ENCODE results near the gene TNS3. TPM values are rescaled to one million over a fixed set of nuclear protein-coding genes. Genes with fewer than 3 reads are reported as not detected.
A peak's percentile ranks its signal among the peaks of the same experiment; 100 is the strongest.
"Not testable (repeated sequence)": the region's sequence is repeated elsewhere in the genome, so short reads cannot be mapped to it uniquely, and the experiment has no call there.

Gene TNS3
- polyA plus RNA-seq, 6 donors from 2014 or later = 1.5 to 6.3 (median 4.8) TPM

DNA sequence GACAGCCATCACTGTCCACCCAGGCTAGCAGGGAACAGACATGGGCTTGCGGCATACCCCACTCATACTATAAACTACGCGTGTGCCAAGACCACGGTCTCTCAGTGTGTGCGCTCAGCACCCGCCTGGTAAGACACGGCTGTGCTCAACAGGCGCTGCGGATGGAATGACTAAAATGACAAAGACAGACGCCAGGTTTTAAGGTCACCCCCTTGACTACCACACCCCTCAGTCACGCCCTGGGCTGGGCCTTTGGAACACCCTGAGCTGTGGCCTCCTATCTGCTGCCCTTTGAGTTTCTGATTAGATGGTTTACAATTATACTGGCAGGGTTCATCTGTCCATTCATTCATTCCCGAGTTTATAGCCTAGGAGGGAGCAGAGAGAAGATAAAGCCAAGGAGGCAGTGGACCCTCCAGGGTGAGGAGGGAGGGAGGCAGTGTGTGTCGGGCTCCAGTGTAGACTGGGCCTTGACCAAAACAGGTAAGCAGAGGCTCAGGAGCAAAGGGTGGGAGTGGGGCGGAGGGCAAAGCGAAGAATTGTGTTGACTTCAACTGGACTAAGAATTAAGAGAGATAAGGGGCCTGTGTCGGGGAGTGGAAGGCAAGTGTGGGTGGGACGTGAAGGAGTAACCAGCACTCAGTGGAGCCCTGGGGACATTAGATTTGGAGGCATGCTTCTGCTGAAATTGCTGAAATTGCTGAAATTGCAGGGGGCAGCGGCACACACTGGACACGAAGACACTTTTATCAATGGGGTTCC is 35.0 kb downstream of the TNS3 start:
- Mint-ChIP-seq H3K27me3 (no peaks in the 10 kb centered on the region), H3K36me3 (no peaks in the 10 kb centered on the region), H3K4me3 (peak overlapping the region in 1 of 8 donors; percentile 22), H3K9me3 (no peaks in the 10 kb centered on the region), H3K4me1 (peaks cover 52 to 56% (median 56%) of the 10 kb centered on the region in 3 donors), H3K27ac (peak overlapping the region in 5 of 6 donors; percentile 51 to 83 (median 64))
- DNase-seq (no peak), ATAC-seq (ENCODE audit: low read depth in 2 of 2) (no peak)

DNA sequence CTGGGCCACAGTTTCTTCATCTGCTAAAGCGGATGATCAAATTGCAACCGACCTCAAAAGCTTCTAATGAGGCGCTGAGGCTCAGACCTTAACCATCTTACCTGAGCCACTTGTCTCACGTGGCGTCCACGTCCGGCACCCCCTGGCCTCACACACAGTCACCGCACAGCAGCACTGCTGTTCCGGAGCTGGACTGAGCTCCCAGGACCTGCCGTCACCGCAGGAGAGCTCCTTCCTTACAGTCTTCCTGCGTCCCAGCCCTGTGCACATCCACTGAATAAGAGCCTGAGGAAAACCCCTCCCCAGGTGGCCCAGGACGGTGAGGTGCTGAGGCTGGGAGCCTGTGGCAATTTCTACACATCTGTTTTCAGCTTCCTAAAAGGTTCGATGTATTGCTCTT is 35.7 kb downstream of the TNS3 start:
- no peak for DNase-seq

DNA sequence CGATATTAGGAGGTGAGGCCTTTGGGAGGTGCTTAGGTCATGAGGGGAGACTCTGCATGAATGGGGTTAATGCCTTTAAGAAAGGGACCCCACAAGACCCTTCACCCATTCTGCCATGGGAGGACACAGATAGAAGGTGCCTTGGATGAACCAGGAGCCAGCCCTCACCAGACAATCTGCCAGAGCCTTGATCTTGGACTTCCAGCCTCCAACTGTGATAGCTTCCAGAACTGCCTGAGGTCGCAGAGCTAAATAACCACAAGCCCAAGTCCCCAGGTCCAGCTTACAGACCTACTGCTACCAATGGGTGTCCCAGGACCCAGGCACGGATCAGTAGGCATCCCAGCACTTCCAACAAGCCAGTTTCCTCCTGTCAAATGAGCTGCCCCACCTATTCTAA is 37.5 kb downstream of the TNS3 start:
- H3K9me3 Mint-ChIP-seq = no peaks in the 10 kb centered on the region

More for the DNA sequence above, 35.7 kb downstream of the TNS3 start:
- no peaks in the 10 kb centered on the region for H3K27me3 Mint-ChIP-seq
- no peaks in the 10 kb centered on the region for H3K36me3 Mint-ChIP-seq
- H3K27ac Mint-ChIP-seq = peak overlapping the region in 3 of 6 donors; percentile 39 to 79 (median 59)
- ATAC-seq (ENCODE audit: low read depth in 2 of 2) = no peak
- H3K4me3 Mint-ChIP-seq = no peak overlapping the region
- H3K4me1 Mint-ChIP-seq = peaks cover 47 to 51% (median 50%) of the 10 kb centered on the region in 3 donors
- H3K9me3 Mint-ChIP-seq = no peaks in the 10 kb centered on the region

DNA sequence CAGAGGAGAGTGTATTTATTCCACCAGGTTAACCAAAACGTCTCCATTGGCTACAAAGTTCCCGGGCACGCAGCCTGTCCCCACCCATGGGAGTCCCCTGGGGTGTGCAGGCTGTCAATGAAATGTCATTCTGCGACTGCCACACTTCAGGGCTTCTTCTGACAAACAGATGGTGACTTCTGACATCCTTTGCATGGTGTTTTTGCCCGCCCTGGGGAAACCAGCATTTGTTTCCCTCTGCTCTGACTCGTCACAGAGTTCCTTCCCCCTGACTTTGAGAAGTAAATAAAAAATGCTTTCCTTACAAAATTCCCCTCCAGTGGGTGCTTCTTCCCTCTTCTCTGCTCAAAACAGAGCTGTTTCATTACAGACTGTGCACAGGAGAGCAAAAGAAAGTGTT is 38.2 kb downstream of the TNS3 start:
- Mint-ChIP-seq H3K9me3 (no peaks in the 10 kb centered on the region), H3K4me1 (peaks cover 38 to 52% (median 43%) of the 10 kb centered on the region in 3 donors), H3K27me3 (peaks cover 2 to 10% (median 9%) of the 10 kb centered on the region in 3 donors), H3K27ac (peak overlapping the region; percentile 79 to 98 (median 92)), H3K36me3 (no peaks in the 10 kb centered on the region), H3K4me3 (peak overlapping the region in 6 of 8 donors; percentile 33 to 74 (median 60))
- peak; percentile 62 for DNase-seq
- peak; percentile 95 to 96 for ATAC-seq (ENCODE audit: low read depth in 2 of 2)

More for the DNA sequence above, 37.5 kb downstream of the TNS3 start:
- no peaks in the 10 kb centered on the region for H3K36me3 Mint-ChIP-seq
- H3K27me3 Mint-ChIP-seq = peaks cover 0 to 4% (median 3%) of the 10 kb centered on the region in 3 donors
- peak overlapping the region in 5 of 6 donors; percentile 79 to 98 (median 93) for H3K27ac Mint-ChIP-seq
- no peak for DNase-seq
- H3K4me1 Mint-ChIP-seq = peaks cover 42 to 51% (median 44%) of the 10 kb centered on the region in 3 donors
- ATAC-seq (ENCODE audit: low read depth in 2 of 2) = no peak
- H3K4me3 Mint-ChIP-seq = peak overlapping the region in 2 of 8 donors; percentile 36 to 72

DNA sequence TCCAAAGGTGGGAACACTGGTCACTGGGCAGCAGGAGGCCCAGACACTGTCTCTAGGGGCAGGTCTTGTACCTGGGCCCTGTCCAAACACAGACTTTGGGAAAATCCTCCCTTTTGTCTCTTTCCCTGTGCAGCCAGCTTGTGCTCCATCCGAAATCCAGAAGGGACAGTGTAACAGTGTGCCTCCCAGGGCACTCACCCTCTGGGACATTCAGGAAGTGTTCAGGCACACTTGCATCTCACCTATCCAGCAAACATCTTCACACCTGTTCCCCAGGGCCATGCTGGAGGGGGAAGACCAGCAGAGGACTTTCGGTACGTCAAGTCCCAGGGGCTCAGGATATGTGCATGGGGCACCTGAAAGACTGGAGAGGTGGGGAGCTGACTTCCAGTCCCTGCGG is 38.9 kb downstream of the TNS3 start:
- H3K4me1 Mint-ChIP-seq = peaks cover 32 to 54% (median 37%) of the 10 kb centered on the region in 3 donors
- no peaks in the 10 kb centered on the region for H3K9me3 Mint-ChIP-seq
- peak overlapping the region; percentile 79 to 98 (median 88) for H3K27ac Mint-ChIP-seq
- DNase-seq = no peak
- H3K27me3 Mint-ChIP-seq = peaks cover 7 to 16% (median 15%) of the 10 kb centered on the region in 3 donors
- ATAC-seq (ENCODE audit: low read depth in 2 of 2) = no peak
- H3K4me3 Mint-ChIP-seq = peak overlapping the region in 2 of 8 donors; percentile 1 to 36
- no peaks in the 10 kb centered on the region for H3K36me3 Mint-ChIP-seq

DNA sequence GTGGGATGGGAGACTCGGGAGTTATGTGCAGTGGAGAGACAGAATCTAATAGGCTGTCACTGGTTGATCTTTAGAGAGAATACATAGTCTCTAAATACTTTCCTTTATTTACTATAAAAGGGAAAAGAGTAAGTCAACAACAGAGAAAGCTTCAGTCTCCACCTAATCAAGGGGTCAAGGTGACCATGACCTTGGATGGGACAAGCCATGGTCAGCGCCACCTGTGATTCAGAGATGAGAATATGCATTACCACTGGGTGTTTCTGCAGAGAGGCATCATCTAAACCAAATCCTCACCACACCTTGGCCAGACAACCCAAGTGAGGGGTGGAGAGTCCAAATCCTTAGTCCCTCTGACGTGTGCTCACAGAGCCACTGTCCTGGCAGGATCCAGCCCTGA is 39.9 kb downstream of the TNS3 start:
- DNase-seq = no peak
- no peak for ATAC-seq (ENCODE audit: low read depth in 2 of 2)
- Mint-ChIP-seq H3K36me3 (no peaks in the 10 kb centered on the region), H3K4me3 (no peak overlapping the region), H3K27ac (peak overlapping the region in 1 of 6 donors; percentile 91), H3K27me3 (peaks cover 14 to 21% (median 18%) of the 10 kb centered on the region in 3 donors), H3K9me3 (no peaks in the 10 kb centered on the region), H3K4me1 (peaks cover 28 to 57% (median 35%) of the 10 kb centered on the region in 3 donors)

DNA sequence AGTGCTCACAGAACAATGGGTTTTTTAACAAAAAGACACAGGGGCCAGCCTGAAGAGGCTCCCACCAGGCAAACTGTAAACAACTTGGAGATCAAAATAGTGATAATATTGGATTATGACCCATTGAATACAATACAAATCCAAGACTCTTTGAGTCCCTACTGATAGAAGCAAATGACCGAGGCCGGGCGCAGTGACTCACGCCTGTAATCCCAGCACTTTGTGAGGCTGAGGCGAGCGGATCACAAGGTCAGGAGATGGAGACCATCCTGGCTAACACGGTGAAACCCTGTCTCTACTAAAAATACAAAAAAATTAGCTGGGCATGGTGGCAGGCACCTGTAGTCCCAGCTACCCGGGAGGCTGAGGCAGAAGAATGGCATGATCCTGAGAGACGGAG is 40.4 kb downstream of the TNS3 start:
- not testable (repeated sequence) for ATAC-seq (ENCODE audit: low read depth in 2 of 2); H3K36me3 Mint-ChIP-seq; H3K9me3 Mint-ChIP-seq; DNase-seq
- Mint-ChIP-seq H3K4me1 (peaks cover 23 to 56% (median 31%) of the 10 kb centered on the region in 3 donors), H3K4me3 (peak overlapping the region in 2 of 8 donors; percentile 31 to 41), H3K27me3 (peaks cover 17 to 21% (median 18%) of the 10 kb centered on the region in 3 donors), H3K27ac (peak overlapping the region in 4 of 6 donors; percentile 18 to 91 (median 81))

DNA sequence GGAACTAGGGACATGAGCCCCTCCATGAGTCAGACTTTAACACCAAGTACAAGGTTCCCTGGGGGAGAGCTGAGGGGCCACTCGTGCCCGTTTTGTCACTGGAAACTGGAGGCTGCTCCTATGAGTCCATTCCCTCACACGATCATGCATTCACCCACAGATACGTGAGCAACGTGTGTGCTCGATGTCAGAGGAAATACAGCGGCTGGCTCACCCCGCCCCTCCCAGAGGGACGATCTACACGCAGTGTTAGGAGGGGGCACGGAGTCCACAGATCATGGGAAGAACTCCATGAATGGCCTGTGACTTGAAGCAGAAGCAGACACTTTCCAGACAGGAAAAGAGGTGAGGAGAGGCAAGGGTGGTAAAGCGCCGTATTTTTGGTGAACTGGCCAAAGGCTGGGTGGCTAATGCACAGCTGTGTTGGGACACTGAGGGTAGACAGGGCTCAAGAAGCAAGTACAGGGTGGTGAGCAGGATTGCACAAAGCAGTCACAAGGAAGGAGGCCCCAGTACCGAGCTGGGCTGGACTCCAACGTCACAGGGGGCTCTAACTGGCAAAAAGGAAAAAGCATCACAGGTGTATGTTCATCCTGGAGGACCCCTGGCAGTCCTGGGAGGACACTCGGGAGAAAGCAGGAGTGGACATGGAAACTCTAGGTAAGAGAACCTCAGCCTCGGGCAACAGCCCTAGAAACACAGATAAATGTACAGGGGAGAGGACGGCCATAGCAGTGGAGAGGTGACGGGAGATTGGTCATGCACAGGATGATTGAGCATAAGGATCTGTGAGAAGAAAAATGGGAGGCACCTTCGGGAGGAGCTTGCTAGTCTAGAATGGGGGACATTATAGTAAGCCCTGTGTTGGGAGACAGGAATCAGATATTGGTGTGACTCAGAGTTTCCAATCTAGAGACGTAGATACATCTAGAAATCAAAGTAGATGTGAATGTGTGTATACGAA is 41.2 kb downstream of the TNS3 start:
- Mint-ChIP-seq H3K36me3 (no peaks in the 10 kb centered on the region), H3K9me3 (no peaks in the 10 kb centered on the region), H3K4me1 (peaks cover 23 to 55% (median 30%) of the 10 kb centered on the region in 3 donors), H3K27me3 (peaks cover 17 to 21% (median 18%) of the 10 kb centered on the region in 3 donors), H3K27ac (peak overlapping the region in 5 of 6 donors; percentile 1 to 94 (median 74)), H3K4me3 (peak overlapping the region in 1 of 8 donors; percentile 32)
- no peak for ATAC-seq (ENCODE audit: low read depth in 2 of 2)
- DNase-seq = no peak

DNA sequence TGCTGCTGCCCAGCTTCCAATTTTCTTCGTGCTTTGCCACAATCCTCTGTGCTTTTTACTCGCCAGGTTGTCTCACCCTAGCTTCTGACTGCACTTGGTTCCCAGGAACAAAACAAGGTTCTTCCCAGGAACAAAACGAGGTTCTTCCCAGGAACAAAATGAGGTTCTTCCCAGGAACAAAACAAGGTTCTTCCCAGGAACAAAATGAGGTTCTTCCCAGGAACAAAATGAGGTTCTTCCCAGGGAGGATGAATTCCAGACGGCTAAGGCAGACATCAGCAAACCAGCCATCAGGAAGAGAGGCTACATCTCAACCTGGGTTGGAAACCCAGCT is 41.9 kb downstream of the TNS3 start:
- Mint-ChIP-seq H3K4me3 (no peak overlapping the region), H3K9me3 (no peaks in the 10 kb centered on the region), H3K4me1 (peaks cover 22 to 49% (median 29%) of the 10 kb centered on the region in 3 donors), H3K36me3 (no peaks in the 10 kb centered on the region), H3K27ac (no peak overlapping the region), H3K27me3 (peaks cover 17 to 21% (median 18%) of the 10 kb centered on the region in 3 donors)
- ATAC-seq (ENCODE audit: low read depth in 2 of 2) (no peak), DNase-seq (no peak)

DNA sequence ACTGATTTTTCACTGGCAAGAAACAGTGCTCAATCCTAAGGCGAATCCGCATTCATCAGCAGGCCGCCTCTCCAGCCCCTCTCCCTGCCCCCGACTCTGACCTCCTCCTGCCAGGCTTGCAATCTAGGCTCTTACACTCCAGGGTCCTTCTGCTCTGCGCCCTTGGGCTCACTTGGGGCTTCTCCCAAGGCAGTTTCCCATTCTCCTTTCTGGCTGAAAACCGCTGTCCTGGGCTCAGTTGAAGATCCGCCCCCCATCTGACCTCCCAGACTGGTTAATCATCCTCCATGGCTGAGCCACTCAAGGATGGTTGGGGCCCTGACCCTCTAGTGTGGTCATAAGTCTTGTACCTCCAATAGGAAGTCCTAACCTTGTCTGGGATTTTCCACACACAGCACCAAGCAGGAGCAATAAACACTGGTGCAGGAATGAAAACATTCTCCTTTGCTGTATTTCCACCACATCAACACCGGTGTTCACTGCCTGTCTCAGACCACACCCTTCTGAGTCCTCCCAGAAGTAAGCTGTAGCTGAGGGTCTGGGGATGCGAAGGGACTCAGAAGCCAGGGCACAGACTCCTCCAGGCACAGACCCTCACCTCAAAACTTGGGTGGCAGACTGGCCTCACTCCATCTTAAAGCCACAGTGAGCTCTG is 42.4 kb downstream of the TNS3 start:
- Mint-ChIP-seq H3K36me3 (no peaks in the 10 kb centered on the region), H3K4me1 (peaks cover 18 to 46% (median 25%) of the 10 kb centered on the region in 3 donors), H3K27me3 (peaks cover 17 to 21% (median 18%) of the 10 kb centered on the region in 3 donors), H3K9me3 (no peaks in the 10 kb centered on the region), H3K4me3 (no peak overlapping the region), H3K27ac (peak overlapping the region in 1 of 6 donors; percentile 33)
- ATAC-seq (ENCODE audit: low read depth in 2 of 2) (no peak), DNase-seq (no peak)

DNA sequence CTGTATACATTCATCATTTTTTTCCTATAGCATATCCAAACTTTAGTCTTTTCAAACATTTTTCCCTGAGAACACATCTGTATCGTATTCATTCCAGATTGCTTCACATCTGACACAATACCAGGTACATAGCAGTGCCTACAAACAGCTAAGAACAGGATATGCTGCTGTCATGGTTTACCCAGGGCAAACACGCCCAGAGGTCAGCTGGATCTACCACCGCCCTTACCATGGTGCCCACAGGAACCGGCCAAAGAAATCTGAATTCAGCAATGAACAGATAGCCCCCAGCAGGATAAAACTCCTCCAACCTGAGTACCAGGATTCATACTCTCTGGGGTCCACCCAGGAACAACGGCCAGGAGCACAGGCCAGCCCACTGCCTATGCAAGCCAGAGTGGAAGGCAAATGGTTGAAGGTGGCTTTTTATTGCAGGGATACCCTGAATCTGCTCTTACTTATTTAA is 43.0 kb downstream of the TNS3 start:
- Mint-ChIP-seq H3K27me3 (peaks cover 17 to 21% (median 18%) of the 10 kb centered on the region in 3 donors), H3K9me3 (no peaks in the 10 kb centered on the region), H3K4me3 (peak overlapping the region in 2 of 8 donors; percentile 29 to 50), H3K36me3 (no peaks in the 10 kb centered on the region), H3K4me1 (peaks cover 11 to 40% (median 21%) of the 10 kb centered on the region in 3 donors), H3K27ac (peak overlapping the region in 1 of 6 donors; percentile 6)
- DNase-seq (no peak), ATAC-seq (ENCODE audit: low read depth in 2 of 2) (no peak)

DNA sequence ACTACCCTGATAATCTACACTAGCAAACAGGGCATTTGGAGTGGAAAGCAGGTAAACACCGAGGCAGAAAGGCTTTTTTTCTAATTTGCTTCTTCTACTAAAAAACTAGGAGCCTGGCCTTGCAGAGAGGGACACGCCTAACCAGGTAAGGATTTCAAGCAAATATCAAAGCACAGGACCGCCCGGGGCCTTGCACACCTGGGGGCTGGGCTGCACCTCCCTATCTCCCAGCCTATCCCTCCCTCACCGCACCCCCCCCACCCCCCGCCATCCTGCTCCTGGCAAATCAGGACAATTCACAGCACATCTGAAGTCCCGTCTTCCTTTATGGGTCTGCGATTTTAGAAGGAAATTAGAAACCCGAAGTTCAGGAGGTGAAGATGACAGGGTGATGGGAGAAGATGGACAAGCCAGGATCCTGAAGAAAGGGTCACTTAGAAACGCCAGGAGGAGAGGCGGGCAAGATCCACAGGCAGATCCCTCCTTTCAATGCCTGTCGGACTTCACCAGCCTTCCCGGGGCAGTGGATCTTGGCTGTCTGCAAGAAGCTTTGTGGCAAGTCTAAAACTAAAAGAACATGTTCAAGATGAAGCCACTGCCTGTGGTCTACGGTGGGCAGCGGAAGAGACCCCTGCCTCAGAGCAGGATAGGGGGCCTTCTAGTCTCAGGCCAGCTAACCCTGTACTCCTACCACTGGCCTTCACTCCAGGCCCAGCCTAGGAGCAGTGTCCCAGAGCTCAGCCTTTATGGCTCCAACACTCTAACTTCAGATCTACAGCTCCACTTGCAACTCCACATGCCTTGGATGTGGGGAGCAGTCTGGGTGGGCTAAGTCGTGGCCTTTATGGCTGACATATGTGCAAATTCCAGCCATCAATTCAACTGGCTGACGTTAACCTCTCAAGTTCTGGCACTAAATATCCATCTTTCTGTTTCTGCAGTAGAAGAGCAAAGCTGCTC is 43.9 kb downstream of the TNS3 start:
- Mint-ChIP-seq H3K27ac (peak overlapping the region in 1 of 6 donors; percentile 79), H3K4me1 (peaks cover 2 to 31% (median 12%) of the 10 kb centered on the region in 3 donors), H3K4me3 (peak overlapping the region in 7 of 8 donors; percentile 26 to 86 (median 79)), H3K9me3 (no peaks in the 10 kb centered on the region), H3K27me3 (peaks cover 17 to 21% (median 18%) of the 10 kb centered on the region in 3 donors), H3K36me3 (no peaks in the 10 kb centered on the region)
- DNase-seq (no peak), ATAC-seq (ENCODE audit: low read depth in 2 of 2) (no peak)

Data from naive B cell (primary cell).